GM23338 (cell line): ENCODE results near the gene GRAMD1A. TPM values are rescaled to one million over a fixed set of nuclear protein-coding genes. Genes with fewer than 3 reads are reported as not detected.

Experiments
- ATAC-seq: fragments of 200-7000 bp; cut with Tn5 transposase; 3 replicates; pipeline ENCODE4 v1.9.1; 2020
- DNase-seq: peaks from one replicate; pipeline ENCODE4 v3.0.0-alpha.2; 2015; ENCODE audit warnings: low spot score
- H2AFZ ChIP-seq: fragments of 200-600 bp; sonication (generic); 2 replicates; pipeline ENCODE4 v1.8.0; 2016; ENCODE audit warnings: antibody characterized with exemption, mild to moderate bottlenecking, moderate library complexity
- H3F3A ChIP-seq: fragments of 200-600 bp; sonication (generic); replicated peaks from 2 replicates; pipeline ENCODE4 v1.8.0; 2017; ENCODE audit warnings: antibody characterized with exemption, mixed run types, low read depth
- H3K27ac ChIP-seq: fragments of 200-600 bp; sonication (generic); 2 replicates; pipeline ENCODE4 v1.6.1; 2016; ENCODE audit warnings: low read depth
- H3K27me3 ChIP-seq: fragments of 200-600 bp; sonication (generic); 2 replicates; pipeline ENCODE4 v1.8.0; 2016; ENCODE audit warnings: mild to moderate bottlenecking, mixed run types, moderate library complexity; ENCODE audit not compliant: insufficient read depth
- H3K36me3 ChIP-seq: fragments of 200-600 bp; sonication (generic); 2 replicates; pipeline ENCODE4 v1.8.0; 2016; ENCODE audit warnings: mild to moderate bottlenecking; ENCODE audit not compliant: insufficient read depth
- H3K4me1 ChIP-seq: fragments of 200-600 bp; sonication (generic); 2 replicates; pipeline ENCODE4 v1.8.0; 2016; ENCODE audit warnings: mild to moderate bottlenecking, moderate library complexity; ENCODE audit not compliant: insufficient read depth
- H3K4me2 ChIP-seq: fragments of 200-600 bp; sonication (generic); 2 replicates; pipeline ENCODE4 v1.7.1; 2017; ENCODE audit warnings: mixed run types
- H3K4me3 ChIP-seq: fragments of 200-600 bp; sonication (generic); 2 replicates; pipeline ENCODE4 v1.6.1; 2016; ENCODE audit warnings: mixed run types
- H3K79me2 ChIP-seq: fragments of 200-600 bp; sonication (generic); replicated peaks from 2 replicates; pipeline ENCODE4 v1.8.0; 2017; ENCODE audit warnings: mild to moderate bottlenecking; ENCODE audit not compliant: insufficient read depth
- H3K9me2 ChIP-seq: fragments of 200-600 bp; sonication (generic); 2 replicates; pipeline ENCODE4 v1.8.0; 2017; ENCODE audit not compliant: insufficient read depth
- H4K20me1 ChIP-seq: fragments of 200-600 bp; sonication (generic); replicated peaks from 2 replicates; pipeline ENCODE4 v1.8.0; 2017; ENCODE audit warnings: mild to moderate bottlenecking; ENCODE audit not compliant: insufficient read depth
- H3K27ac Mint-ChIP-seq: 2 replicates; pipeline ENCODE4 v1.8.0; 2020; ENCODE audit warnings: inconsistent platforms, mild to moderate bottlenecking, moderate library complexity, mixed read lengths
- H3K27me3 Mint-ChIP-seq: 3 replicates; pipeline ENCODE4 v1.8.0; 2022; ENCODE audit warnings: low read depth, mild to moderate bottlenecking, moderate library complexity, mixed read lengths, inconsistent platforms; ENCODE audit not compliant: insufficient read depth, poor library complexity
- H3K36me3 Mint-ChIP-seq: 3 replicates; pipeline ENCODE4 v1.8.0; 2021; ENCODE audit warnings: low read depth, mild to moderate bottlenecking, inconsistent platforms, moderate library complexity, mixed read lengths
- H3K4me1 Mint-ChIP-seq: 3 replicates; pipeline ENCODE4 v1.8.0; 2020; ENCODE audit warnings: mild to moderate bottlenecking, inconsistent platforms, mixed read lengths
- H3K4me3 Mint-ChIP-seq: 3 replicates; pipeline ENCODE4 v1.8.0; 2021; ENCODE audit warnings: moderate library complexity, mild to moderate bottlenecking, inconsistent platforms, mixed read lengths
- H3K9me3 Mint-ChIP-seq: 3 replicates; pipeline ENCODE4 v1.8.0; 2020; ENCODE audit warnings: moderate library complexity, mild to moderate bottlenecking, inconsistent platforms, mixed read lengths
- CREB1 ChIP-seq: fragments of 250-450 bp; sonication (Bioruptor Pico); IDR thresholded peaks from 2 replicates; pipeline ENCODE4 v1.5.0; 2020; ENCODE audit warnings: low read depth, mild to moderate bottlenecking, moderate library complexity
- EZH2 ChIP-seq: fragments of 200-600 bp; sonication (generic); IDR thresholded peaks from one replicate; pipeline ENCODE4 v1.8.0; 2017; ENCODE audit warnings: antibody characterized with exemption, mild to moderate bottlenecking, low read depth; ENCODE audit not compliant: unreplicated experiment
- EZH2phosphoT487 ChIP-seq: fragments of 200-600 bp; sonication (generic); IDR thresholded peaks from one replicate; pipeline ENCODE4 v1.8.1; 2018; ENCODE audit warnings: antibody characterized with exemption; ENCODE audit not compliant: unreplicated experiment
- NANOG ChIP-seq: IDR thresholded peaks from 2 replicates; pipeline ENCODE4 v1.6.1; 2016; ENCODE audit warnings: antibody characterized with exemption, borderline replicate concordance
- POLR2AphosphoS5 ChIP-seq: IDR thresholded peaks from 2 replicates; pipeline ENCODE4 v1.6.1; 2016; ENCODE audit warnings: antibody characterized with exemption, low read depth
- STAT1 ChIP-seq: IDR thresholded peaks from one replicate; pipeline ENCODE4 v1.6.1; 2016; ENCODE audit warnings: antibody characterized with exemption; ENCODE audit not compliant: unreplicated experiment
- ZNF114 ChIP-seq: fragments of 250-450 bp; sonication (Bioruptor Pico); IDR thresholded peaks from 2 replicates; pipeline ENCODE4 v1.5.0; 2020; ENCODE audit warnings: mild to moderate bottlenecking, moderate library complexity
- ZNF331 ChIP-seq: fragments of 250-450 bp; sonication (Bioruptor Pico); IDR thresholded peaks from 2 replicates; pipeline ENCODE4 v1.5.0; 2020; ENCODE audit warnings: low read depth, mild to moderate bottlenecking, moderate library complexity
- polyA plus RNA-seq: library from polyadenylated mRNA; unstranded; fragments of >200 nt; fragmentation: Nextera tagmentation; extraction: Ambion mirVana; gene quantifications from 2 replicates; pipeline ENCODE4 v1.2.1, GENCODE V29; 2016
- total RNA-seq: library from RNA; depleted of rRNA; stranded (reverse); fragments of >200 nt; shearing (Covaris generic); gene quantifications from 2 replicates; pipeline ENCODE4 v1.2.3, GENCODE V29; 2014
- TF ChIP-seq, protein P1 (sequence below): fragments of 250-450 bp; sonication (Bioruptor Pico); IDR thresholded peaks from 2 replicates; pipeline ENCODE4 v1.5.0; 2020; ENCODE audit warnings: mild to moderate bottlenecking, moderate library complexity
- TF ChIP-seq, protein P2 (sequence below): IDR thresholded peaks from 2 replicates; pipeline ENCODE4 v1.6.1; 2016; ENCODE audit warnings: antibody characterized with exemption
- TF ChIP-seq, protein P3 (sequence below): IDR thresholded peaks from one replicate; pipeline ENCODE4 v1.6.1; 2018; ENCODE audit warnings: antibody characterized with exemption; ENCODE audit not compliant: unreplicated experiment
- TF ChIP-seq, protein P4 (sequence below), 2 experiments: fragments of 200-600 bp in 1 of 2; sonication (generic) in 1 of 2; conservative IDR thresholded peaks; 2 replicates each; pipeline versions ENCODE4 v1.5.1 to v1.6.1; 2016 to 2017; ENCODE audit warnings: antibody characterized with exemption in 2 of 2, low read depth in 2 of 2, mild to moderate bottlenecking in 2 of 2, moderate library complexity in 1 of 2

The GRAMD1A gene
- total and polyA plus RNA-seq, 2 experiments from 2014 or later = 122 to 174 TPM

DNA sequence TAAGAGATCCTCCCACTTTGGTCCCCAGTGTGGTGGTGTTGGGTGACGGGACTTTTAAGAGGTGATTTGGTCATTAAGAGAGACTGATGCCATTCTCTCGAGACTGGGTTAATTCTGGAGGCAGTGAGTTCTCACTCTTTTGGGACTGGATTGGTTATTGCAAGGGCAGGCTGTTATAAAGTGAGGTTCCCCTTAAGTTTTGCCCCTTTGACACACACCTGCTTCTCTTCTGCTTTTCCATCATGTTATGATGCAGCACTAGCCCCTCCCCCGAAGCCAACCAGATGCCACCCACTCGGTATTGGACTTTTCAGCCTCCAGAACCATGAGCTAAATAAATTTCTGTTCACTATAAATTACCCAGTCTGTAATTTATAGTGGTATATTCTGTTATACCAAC is 16.3 kb upstream of the GRAMD1A start:
- Histone ChIP-seq H3K9me2 (no peaks in the 10 kb centered on the region), H3K27ac (no peak overlapping the region), H4K20me1 (no peaks in the 10 kb centered on the region), H3K4me3 (no peak overlapping the region), H3K4me1 (peaks cover 11% of the 10 kb centered on the region), H3K36me3 (0 out of 2 replicates have a peak, but pooled peaks cover 3% of the 10 kb centered on the region), H3K4me2 (no peak overlapping the region), H3K79me2 (no peaks in the 10 kb centered on the region), H3F3A (no peaks in the 10 kb centered on the region), H3K27me3 (no peaks in the 10 kb centered on the region), H2AFZ (no peak overlapping the region)
- Mint-ChIP-seq H3K36me3 (peaks cover 7% of the 10 kb centered on the region), H3K4me1 (peaks cover 14% of the 10 kb centered on the region), H3K27ac (no peak overlapping the region), H3K27me3 (peaks cover 2% of the 10 kb centered on the region), H3K4me3 (no peak overlapping the region), H3K9me3 (peaks cover 14% of the 10 kb centered on the region; the same call in 2 of the 3 replicates)
- no peak for DNase-seq
- no peak for ATAC-seq
- no peak for TF ChIP-seq CREB1 (CRISPR knock-in tag)
- no peak for TF ChIP-seq POLR2AphosphoS5
- TF ChIP-seq, protein P1, sequence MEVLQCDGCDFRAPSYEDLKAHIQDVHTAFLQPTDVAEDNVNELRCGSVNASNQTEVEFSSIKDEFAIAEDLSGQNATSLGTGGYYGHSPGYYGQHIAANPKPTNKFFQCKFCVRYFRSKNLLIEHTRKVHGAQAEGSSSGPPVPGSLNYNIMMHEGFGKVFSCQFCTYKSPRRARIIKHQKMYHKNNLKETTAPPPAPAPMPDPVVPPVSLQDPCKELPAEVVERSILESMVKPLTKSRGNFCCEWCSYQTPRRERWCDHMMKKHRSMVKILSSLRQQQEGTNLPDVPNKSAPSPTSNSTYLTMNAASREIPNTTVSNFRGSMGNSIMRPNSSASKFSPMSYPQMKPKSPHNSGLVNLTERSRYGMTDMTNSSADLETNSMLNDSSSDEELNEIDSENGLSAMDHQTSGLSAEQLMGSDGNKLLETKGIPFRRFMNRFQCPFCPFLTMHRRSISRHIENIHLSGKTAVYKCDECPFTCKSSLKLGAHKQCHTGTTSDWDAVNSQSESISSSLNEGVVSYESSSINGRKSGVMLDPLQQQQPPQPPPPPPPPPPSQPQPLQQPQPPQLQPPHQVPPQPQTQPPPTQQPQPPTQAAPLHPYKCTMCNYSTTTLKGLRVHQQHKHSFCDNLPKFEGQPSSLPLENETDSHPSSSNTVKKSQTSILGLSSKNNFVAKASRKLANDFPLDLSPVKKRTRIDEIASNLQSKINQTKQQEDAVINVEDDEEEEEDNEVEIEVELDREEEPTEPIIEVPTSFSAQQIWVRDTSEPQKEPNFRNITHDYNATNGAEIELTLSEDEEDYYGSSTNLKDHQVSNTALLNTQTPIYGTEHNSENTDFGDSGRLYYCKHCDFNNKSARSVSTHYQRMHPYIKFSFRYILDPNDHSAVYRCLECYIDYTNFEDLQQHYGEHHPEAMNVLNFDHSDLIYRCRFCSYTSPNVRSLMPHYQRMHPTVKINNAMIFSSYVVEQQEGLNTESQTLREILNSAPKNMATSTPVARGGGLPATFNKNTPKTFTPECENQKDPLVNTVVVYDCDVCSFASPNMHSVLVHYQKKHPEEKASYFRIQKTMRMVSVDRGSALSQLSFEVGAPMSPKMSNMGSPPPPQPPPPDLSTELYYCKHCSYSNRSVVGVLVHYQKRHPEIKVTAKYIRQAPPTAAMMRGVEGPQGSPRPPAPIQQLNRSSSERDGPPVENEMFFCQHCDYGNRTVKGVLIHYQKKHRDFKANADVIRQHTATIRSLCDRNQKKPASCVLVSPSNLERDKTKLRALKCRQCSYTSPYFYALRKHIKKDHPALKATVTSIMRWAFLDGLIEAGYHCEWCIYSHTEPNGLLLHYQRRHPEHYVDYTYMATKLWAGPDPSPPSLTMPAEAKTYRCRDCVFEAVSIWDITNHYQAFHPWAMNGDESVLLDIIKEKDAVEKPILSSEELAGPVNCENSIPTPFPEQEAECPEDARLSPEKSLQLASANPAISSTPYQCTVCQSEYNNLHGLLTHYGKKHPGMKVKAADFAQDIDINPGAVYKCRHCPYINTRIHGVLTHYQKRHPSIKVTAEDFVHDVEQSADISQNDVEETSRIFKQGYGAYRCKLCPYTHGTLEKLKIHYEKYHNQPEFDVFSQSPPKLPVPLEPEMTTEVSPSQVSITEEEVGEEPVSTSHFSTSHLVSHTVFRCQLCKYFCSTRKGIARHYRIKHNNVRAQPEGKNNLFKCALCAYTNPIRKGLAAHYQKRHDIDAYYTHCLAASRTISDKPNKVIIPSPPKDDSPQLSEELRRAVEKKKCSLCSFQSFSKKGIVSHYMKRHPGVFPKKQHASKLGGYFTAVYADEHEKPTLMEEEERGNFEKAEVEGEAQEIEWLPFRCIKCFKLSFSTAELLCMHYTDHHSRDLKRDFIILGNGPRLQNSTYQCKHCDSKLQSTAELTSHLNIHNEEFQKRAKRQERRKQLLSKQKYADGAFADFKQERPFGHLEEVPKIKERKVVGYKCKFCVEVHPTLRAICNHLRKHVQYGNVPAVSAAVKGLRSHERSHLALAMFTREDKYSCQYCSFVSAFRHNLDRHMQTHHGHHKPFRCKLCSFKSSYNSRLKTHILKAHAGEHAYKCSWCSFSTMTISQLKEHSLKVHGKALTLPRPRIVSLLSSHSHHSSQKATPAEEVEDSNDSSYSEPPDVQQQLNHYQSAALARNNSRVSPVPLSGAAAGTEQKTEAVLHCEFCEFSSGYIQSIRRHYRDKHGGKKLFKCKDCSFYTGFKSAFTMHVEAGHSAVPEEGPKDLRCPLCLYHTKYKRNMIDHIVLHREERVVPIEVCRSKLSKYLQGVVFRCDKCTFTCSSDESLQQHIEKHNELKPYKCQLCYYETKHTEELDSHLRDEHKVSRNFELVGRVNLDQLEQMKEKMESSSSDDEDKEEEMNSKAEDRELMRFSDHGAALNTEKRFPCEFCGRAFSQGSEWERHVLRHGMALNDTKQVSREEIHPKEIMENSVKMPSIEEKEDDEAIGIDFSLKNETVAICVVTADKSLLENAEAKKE (CRISPR knock-in tag) = no peak
- TF ChIP-seq, protein P2, sequence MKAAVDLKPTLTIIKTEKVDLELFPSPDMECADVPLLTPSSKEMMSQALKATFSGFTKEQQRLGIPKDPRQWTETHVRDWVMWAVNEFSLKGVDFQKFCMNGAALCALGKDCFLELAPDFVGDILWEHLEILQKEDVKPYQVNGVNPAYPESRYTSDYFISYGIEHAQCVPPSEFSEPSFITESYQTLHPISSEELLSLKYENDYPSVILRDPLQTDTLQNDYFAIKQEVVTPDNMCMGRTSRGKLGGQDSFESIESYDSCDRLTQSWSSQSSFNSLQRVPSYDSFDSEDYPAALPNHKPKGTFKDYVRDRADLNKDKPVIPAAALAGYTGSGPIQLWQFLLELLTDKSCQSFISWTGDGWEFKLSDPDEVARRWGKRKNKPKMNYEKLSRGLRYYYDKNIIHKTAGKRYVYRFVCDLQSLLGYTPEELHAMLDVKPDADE = no peak
- TF ChIP-seq, protein P3, sequence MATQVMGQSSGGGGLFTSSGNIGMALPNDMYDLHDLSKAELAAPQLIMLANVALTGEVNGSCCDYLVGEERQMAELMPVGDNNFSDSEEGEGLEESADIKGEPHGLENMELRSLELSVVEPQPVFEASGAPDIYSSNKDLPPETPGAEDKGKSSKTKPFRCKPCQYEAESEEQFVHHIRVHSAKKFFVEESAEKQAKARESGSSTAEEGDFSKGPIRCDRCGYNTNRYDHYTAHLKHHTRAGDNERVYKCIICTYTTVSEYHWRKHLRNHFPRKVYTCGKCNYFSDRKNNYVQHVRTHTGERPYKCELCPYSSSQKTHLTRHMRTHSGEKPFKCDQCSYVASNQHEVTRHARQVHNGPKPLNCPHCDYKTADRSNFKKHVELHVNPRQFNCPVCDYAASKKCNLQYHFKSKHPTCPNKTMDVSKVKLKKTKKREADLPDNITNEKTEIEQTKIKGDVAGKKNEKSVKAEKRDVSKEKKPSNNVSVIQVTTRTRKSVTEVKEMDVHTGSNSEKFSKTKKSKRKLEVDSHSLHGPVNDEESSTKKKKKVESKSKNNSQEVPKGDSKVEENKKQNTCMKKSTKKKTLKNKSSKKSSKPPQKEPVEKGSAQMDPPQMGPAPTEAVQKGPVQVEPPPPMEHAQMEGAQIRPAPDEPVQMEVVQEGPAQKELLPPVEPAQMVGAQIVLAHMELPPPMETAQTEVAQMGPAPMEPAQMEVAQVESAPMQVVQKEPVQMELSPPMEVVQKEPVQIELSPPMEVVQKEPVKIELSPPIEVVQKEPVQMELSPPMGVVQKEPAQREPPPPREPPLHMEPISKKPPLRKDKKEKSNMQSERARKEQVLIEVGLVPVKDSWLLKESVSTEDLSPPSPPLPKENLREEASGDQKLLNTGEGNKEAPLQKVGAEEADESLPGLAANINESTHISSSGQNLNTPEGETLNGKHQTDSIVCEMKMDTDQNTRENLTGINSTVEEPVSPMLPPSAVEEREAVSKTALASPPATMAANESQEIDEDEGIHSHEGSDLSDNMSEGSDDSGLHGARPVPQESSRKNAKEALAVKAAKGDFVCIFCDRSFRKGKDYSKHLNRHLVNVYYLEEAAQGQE = no peak
- no peak for TF ChIP-seq ZNF114 (CRISPR knock-in tag)
- TF ChIP-seq NANOG = no peak
- no peak for TF ChIP-seq STAT1
- TF ChIP-seq EZH2 = no peak
- TF ChIP-seq ZNF331 (CRISPR knock-in tag) = no peak
- TF ChIP-seq, protein P4, sequence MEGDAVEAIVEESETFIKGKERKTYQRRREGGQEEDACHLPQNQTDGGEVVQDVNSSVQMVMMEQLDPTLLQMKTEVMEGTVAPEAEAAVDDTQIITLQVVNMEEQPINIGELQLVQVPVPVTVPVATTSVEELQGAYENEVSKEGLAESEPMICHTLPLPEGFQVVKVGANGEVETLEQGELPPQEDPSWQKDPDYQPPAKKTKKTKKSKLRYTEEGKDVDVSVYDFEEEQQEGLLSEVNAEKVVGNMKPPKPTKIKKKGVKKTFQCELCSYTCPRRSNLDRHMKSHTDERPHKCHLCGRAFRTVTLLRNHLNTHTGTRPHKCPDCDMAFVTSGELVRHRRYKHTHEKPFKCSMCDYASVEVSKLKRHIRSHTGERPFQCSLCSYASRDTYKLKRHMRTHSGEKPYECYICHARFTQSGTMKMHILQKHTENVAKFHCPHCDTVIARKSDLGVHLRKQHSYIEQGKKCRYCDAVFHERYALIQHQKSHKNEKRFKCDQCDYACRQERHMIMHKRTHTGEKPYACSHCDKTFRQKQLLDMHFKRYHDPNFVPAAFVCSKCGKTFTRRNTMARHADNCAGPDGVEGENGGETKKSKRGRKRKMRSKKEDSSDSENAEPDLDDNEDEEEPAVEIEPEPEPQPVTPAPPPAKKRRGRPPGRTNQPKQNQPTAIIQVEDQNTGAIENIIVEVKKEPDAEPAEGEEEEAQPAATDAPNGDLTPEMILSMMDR (conservative IDR thresholded peaks at IDR 0.05; ENCODE audit: low read depth in 2 of 2) = no peak
- no peak for TF ChIP-seq EZH2phosphoT487
